ENCODE results near the gene UQCC3. TPM values are rescaled to one million over a fixed set of nuclear protein-coding genes. Genes with fewer than 3 reads are reported as not detected.

Gene UQCC3
- total and polyA plus RNA-seq, 10 of the 15 experiments (the other 5 are each of a cell fraction or from before 2014, with no cell fraction given), result 1.3 to 20.5 (median 8.2) TPM

DNA sequence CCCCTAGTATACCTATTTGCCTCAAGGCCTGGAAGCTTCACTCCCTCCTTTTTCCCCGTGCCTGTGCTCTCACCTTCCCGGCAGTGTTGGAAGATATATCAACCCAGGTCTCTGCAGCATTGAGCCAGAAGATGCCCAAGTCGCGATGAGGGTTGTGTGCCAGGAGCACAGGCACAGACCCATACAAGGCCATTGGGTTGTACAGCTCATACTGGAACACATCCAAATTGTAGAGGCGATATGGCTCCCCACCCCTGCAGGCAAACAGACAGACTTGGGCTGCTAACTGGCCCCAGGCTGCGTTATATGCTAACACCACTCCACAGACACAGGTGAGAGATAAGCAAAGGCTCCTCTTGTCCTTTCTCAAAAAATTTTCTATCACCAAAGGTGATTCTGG, 39.0 kb upstream of the UQCC3 start (continued):
- TF ChIP-seq, protein P1, sequence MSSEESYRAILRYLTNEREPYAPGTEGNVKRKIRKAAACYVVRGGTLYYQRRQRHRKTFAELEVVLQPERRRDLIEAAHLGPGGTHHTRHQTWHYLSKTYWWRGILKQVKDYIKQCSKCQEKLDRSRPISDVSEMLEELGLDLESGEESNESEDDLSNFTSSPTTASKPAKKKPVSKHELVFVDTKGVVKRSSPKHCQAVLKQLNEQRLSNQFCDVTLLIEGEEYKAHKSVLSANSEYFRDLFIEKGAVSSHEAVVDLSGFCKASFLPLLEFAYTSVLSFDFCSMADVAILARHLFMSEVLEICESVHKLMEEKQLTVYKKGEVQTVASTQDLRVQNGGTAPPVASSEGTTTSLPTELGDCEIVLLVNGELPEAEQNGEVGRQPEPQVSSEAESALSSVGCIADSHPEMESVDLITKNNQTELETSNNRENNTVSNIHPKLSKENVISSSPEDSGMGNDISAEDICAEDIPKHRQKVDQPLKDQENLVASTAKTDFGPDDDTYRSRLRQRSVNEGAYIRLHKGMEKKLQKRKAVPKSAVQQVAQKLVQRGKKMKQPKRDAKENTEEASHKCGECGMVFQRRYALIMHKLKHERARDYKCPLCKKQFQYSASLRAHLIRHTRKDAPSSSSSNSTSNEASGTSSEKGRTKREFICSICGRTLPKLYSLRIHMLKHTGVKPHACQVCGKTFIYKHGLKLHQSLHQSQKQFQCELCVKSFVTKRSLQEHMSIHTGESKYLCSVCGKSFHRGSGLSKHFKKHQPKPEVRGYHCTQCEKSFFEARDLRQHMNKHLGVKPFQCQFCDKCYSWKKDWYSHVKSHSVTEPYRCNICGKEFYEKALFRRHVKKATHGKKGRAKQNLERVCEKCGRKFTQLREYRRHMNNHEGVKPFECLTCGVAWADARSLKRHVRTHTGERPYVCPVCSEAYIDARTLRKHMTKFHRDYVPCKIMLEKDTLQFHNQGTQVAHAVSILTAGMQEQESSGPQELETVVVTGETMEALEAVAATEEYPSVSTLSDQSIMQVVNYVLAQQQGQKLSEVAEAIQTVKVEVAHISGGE (CRISPR knock-in tag; IDR thresholded peaks at IDR 0.05), result no peak
- TF ChIP-seq RB1 (IDR thresholded peaks at IDR 0.05; ENCODE audit: borderline replicate concordance), result no peak
- no peak for TF ChIP-seq NFXL1 (IDR thresholded peaks at IDR 0.05; ENCODE audit: borderline replicate concordance)
- no peak for TF ChIP-seq ZBED1 (IDR thresholded peaks at IDR 0.05; ENCODE audit: borderline replicate concordance)
- TF ChIP-seq, protein P2, sequence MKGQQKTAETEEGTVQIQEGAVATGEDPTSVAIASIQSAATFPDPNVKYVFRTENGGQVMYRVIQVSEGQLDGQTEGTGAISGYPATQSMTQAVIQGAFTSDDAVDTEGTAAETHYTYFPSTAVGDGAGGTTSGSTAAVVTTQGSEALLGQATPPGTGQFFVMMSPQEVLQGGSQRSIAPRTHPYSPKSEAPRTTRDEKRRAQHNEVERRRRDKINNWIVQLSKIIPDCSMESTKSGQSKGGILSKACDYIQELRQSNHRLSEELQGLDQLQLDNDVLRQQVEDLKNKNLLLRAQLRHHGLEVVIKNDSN (IDR thresholded peaks at IDR 0.05; ENCODE audit: borderline replicate concordance, extremely low read length, insufficient read depth, low read depth, low read length), result no peak
- TF ChIP-seq, protein P3, sequence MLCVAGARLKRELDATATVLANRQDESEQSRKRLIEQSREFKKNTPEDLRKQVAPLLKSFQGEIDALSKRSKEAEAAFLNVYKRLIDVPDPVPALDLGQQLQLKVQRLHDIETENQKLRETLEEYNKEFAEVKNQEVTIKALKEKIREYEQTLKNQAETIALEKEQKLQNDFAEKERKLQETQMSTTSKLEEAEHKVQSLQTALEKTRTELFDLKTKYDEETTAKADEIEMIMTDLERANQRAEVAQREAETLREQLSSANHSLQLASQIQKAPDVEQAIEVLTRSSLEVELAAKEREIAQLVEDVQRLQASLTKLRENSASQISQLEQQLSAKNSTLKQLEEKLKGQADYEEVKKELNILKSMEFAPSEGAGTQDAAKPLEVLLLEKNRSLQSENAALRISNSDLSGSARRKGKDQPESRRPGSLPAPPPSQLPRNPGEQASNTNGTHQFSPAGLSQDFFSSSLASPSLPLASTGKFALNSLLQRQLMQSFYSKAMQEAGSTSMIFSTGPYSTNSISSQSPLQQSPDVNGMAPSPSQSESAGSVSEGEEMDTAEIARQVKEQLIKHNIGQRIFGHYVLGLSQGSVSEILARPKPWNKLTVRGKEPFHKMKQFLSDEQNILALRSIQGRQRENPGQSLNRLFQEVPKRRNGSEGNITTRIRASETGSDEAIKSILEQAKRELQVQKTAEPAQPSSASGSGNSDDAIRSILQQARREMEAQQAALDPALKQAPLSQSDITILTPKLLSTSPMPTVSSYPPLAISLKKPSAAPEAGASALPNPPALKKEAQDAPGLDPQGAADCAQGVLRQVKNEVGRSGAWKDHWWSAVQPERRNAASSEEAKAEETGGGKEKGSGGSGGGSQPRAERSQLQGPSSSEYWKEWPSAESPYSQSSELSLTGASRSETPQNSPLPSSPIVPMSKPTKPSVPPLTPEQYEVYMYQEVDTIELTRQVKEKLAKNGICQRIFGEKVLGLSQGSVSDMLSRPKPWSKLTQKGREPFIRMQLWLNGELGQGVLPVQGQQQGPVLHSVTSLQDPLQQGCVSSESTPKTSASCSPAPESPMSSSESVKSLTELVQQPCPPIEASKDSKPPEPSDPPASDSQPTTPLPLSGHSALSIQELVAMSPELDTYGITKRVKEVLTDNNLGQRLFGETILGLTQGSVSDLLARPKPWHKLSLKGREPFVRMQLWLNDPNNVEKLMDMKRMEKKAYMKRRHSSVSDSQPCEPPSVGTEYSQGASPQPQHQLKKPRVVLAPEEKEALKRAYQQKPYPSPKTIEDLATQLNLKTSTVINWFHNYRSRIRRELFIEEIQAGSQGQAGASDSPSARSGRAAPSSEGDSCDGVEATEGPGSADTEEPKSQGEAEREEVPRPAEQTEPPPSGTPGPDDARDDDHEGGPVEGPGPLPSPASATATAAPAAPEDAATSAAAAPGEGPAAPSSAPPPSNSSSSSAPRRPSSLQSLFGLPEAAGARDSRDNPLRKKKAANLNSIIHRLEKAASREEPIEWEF (IDR thresholded peaks at IDR 0.05; ENCODE audit: insufficient replicate concordance, low read depth, low read length), result no peak
- TF ChIP-seq YY1 (IDR thresholded peaks at IDR 0.05; ENCODE audit: low read depth, low read length), result no peak
- no peak for TF ChIP-seq SRF (IDR thresholded peaks at IDR 0.05; ENCODE audit: low read depth in 2 of 2, low read length in 2 of 2)
- TF ChIP-seq, protein P4, sequence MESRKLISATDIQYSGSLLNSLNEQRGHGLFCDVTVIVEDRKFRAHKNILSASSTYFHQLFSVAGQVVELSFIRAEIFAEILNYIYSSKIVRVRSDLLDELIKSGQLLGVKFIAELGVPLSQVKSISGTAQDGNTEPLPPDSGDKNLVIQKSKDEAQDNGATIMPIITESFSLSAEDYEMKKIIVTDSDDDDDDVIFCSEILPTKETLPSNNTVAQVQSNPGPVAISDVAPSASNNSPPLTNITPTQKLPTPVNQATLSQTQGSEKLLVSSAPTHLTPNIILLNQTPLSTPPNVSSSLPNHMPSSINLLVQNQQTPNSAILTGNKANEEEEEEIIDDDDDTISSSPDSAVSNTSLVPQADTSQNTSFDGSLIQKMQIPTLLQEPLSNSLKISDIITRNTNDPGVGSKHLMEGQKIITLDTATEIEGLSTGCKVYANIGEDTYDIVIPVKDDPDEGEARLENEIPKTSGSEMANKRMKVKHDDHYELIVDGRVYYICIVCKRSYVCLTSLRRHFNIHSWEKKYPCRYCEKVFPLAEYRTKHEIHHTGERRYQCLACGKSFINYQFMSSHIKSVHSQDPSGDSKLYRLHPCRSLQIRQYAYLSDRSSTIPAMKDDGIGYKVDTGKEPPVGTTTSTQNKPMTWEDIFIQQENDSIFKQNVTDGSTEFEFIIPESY (IDR thresholded peaks at IDR 0.05), result no peak
- no peak for TF ChIP-seq TAF1 (IDR thresholded peaks at IDR 0.05; ENCODE audit: borderline replicate concordance, low read depth, low read length)
- no peak for TF ChIP-seq IKZF2 (IDR thresholded peaks at IDR 0.05)
- TF ChIP-seq ATF7 (IDR thresholded peaks at IDR 0.05; ENCODE audit: low read depth), result no peak
